ENCODE measurements around the gene CFB.
"Not testable (repeated sequence)": the region's sequence is repeated elsewhere in the genome, so short reads cannot be mapped to it uniquely, and the experiment has no call there.

Gene CFB

GRCh38 chr6:31979238-31979898 lies 33.5 kb downstream of the CFB start:
- no peak for TF ChIP-seq CTCF (IDR thresholded peaks at IDR 0.05; ENCODE audit: insufficient read depth, low read depth, low read length, missing control alignments)
- no peak for DNase-seq (ENCODE audit: low read depth)

GRCh38 chr6:31980195-31980876 lies 34.4 kb downstream of the CFB start:
- not testable (repeated sequence) for DNase-seq (ENCODE audit: low read depth); H3K4me3 ChIP-seq (ENCODE audit: low read depth, low read length)

More at GRCh38 chr6:31979238-31979898, 33.5 kb downstream of the CFB start:
- H3K4me3 ChIP-seq (ENCODE audit: low read depth, low read length): no peak overlapping the region

- DNase-seq (ENCODE audit: low read depth); H3K4me3 ChIP-seq (ENCODE audit: low read depth, low read length): not testable (repeated sequence)
Measured at GRCh38 chr6:31980998-31981397, 35.1 kb downstream of the CFB start.

GRCh38 chr6:31981744-31982143 lies 35.8 kb downstream of the CFB start, which contains the start of gene C4A:
TSS of gene C4A (plus strand) at chr6:31982057. CDS start at chr6:31982108, 51 bp downstream.
- H3K4me3 ChIP-seq (ENCODE audit: low read depth, low read length); DNase-seq (ENCODE audit: low read depth): not testable (repeated sequence)

- DNase-seq (ENCODE audit: low read depth); H3K4me3 ChIP-seq (ENCODE audit: low read depth, low read length): not testable (repeated sequence)
Measured at GRCh38 chr6:31989363-31989762, 43.5 kb downstream of the CFB start.

- not testable (repeated sequence) for H3K4me3 ChIP-seq (ENCODE audit: low read depth, low read length); DNase-seq (ENCODE audit: low read depth)
Measured at GRCh38 chr6:31994421-31994820, 48.5 kb downstream of the CFB start.

GRCh38 chr6:31996385-31996784 lies 50.5 kb downstream of the CFB start:
- not testable (repeated sequence) for H3K4me3 ChIP-seq (ENCODE audit: low read depth, low read length); DNase-seq (ENCODE audit: low read depth)

All from GM12865 (cell line).